GM18861 (cell line): ENCODE results near the gene RBX1.
"Not testable (repeated sequence)": the region's sequence is repeated elsewhere in the genome, so short reads cannot be mapped to it uniquely, and the experiment has no call there.

Source experiments
- ATAC-seq: cut with Tn5 transposase; IDR thresholded peaks from one replicate; pipeline ENCODE4 v1.9.1; 2021; ENCODE audit not compliant: unreplicated experiment

Gene RBX1

DNA sequence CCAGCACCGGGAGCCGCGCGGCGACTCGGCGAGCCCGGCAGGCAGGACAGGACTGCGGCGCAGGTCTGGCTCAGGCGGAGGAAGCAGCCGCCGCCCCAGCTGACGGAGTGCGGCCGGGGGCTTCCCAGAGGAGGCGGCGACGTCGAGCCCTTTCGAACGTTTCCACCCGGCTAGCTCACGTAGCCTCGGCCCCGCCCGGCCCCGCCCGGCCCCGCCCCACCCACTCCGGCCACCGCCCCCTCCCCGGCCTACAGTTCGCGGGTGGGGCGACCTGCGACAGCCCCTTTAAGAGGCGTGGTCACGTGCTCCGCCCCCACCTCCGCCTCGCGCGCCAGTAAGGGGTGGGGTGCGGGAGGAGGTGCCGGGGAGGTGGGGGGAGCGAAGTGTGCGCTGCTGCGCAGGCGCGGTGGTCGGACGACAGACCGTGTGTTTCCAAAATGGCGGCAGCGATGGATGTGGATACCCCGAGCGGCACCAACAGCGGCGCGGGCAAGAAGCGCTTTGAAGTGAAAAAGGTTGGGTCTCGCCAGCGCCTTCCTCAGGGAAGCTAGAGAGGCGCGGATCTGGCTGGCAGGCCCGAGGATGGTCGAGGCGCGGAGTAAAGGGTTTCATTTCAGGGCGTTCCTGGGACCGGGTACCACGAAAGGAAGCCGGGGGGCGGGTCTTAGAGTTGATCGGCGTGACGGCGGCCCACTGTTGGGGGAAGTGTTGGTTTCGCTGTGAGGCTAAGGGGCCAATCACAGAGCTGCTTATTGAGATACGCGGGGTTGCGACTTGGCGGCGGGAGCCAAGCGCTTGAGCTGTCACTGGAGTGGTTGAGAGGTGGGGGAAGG is at the start of gene RBX1:
Gene RBX1 (plus strand): TSS at position 417 of the 833 bp plus-strand sequence. CDS start 21 bp downstream, at position 438.
- peak; percentile 70 for ATAC-seq

DNA sequence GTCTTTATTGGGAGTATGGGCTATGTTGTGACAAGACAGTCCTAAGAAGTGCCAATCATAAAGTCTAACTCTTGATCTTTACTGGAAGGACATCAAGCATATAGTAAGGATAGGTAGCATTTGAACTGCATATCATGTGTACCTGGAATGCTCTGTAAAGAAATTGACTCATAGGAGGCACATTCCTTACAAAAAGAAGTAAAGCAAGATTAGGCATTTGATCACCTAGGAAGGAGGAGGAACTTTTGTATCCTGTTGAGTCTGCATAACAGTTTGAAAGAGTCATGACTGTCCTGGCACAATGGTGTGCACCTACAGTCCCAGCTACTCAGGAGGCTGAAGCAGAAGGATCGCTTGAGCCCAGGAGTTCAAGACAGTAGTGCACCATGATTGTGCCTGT is 47.1 kb upstream of the RBX1 start:
- ATAC-seq = no peak

DNA sequence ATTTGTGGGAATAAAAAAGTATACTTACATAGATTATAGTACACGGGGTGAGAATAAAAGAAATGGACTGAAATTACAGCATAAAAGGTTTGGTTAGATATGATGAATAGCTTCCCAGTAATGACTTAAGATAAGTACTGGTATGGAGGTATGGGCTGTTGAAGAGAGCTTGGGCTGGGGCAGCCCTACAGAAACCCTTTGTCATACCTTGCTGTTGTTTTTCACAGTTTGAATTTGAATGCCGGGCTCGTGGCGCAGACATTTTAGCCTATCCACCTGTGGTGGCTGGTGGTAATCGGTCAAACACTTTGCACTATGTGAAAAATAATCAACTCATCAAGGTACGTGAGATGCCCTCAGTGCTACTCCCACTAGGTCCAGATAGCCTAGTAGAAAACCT is 42.3 kb upstream of the RBX1 start:
- ATAC-seq = no peak

DNA sequence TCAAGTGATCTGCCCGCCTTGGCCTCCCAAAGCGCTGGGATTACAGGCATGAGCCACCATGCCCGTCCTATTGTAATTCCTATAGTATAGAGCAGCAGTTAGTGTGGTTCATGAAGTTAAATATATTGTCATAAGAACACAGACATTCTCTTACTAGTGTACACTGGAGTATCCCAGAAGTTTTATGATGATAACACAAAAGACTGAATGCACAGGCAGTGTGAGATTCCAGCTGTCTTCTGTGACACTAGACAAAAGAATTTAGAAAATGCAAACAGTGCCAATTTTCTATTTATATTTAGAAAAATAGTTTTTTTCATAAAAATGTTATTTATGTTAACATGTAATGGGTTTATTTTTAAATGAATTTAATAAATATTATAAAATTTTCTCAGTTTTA is 39.4 kb upstream of the RBX1 start:
- ATAC-seq = no peak

DNA sequence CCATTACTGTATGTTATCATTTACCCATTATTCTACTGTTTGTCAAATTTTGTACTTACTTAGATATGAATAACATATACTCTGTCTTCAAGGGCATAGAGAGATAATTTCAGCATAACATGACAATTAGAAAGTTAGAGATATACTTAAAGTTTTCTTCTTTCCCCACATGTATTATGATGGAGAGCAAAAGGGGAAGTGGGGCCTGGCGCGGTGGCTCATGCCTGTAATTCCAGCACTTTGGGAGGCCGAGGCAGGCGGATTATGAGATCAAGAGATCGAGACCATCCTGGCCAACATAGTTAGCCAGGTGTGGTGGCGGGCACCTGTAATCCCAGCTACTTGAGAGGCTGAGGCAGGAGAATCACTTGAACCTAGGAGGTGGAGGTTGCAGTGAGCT is 38.2 kb upstream of the RBX1 start:
- not testable (repeated sequence) for ATAC-seq

DNA sequence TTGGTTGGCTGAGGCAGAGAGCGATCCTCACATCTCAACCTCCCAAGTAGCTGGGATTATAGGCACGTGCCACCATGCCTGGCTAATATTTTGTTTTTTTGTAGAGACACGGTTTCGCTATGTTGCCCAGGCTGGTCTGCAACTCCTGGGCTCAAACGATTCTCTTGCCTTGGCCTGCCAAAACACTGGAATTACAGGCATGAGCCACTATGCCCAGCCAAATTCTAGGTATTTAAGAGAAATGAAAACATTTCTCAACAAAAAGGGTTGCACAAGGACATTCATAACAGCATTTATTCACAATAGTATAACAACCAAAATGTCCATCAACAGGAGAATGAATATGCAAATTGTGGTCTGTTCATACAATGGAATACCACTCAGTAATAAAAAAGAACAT is 31.7 kb upstream of the RBX1 start:
- ATAC-seq = no peak

DNA sequence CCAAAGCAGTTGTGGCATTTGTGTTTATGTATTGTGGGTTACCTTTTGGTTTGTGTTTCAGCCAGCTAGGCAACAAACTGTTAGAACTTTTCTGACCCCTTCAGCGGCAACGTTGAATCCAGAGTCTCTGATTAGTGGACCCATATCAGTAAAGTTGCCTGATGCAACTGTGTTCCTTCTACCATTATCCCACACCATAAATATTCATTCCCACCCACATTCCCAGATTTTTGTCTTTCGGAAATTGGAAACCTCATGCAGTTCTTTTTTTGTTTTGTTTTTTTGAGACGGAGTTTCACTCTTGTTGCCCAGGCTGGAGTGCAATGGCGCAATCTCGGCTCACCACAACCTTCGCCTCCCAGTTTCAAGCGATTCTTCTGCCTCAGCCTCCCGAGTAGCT is 30.7 kb upstream of the RBX1 start:
- ATAC-seq = no peak

DNA sequence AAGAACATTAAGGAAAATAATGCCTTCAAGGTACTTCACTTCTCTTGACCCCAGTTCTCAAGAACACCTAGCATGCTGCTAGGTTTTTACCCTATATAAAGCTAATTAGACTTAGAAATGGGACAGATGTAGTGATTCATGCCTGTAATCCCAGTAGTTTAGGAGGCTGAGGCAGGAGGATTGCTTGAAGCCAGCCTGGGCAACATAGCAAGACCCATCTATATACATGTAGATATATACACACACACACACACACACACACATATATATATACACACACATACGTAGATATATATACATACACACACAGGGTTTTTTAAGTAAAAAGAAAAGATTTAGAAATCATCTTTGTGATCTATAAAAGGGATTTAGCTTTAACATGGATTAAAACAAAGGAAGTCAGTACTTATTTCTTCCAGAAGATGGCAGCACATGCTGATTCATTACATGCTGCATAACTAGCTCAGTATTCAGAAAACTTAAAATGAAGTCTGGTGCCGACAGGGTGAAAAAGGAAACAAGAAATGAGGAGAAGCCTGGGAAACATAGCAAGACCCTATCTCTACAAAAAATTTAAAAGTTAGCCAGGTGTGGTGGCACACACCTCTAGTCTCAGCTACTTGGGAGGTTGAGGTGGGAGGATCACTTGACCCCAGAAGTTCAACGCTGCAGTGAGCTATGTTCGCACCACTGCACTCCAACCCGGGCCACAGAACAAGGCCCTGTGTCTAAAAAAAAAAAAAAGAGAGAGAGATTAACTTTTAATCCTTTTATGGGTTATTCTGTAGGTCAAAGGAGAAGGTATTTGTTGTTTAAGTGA is 28.5 kb upstream of the RBX1 start:
- no peak for ATAC-seq

DNA sequence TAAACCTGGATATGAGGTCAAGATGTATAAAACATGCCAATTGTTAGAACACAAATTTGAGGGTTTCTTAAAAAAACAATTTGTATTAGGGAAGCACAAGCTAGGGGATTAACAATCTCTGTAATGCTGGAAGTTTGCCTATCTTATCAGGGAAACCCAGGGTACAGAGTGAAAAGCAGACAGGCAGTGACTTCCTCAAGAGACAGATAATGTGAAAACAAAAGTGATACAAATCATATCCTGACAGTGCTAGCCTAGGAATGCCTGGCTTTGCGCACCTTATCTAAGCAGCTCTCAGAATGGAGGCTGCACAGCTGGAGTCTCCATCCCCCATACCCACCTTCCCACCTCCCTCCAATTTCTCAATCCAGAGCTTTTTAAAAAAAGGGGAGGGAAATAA is 22.5 kb upstream of the RBX1 start:
- ATAC-seq = no peak

DNA sequence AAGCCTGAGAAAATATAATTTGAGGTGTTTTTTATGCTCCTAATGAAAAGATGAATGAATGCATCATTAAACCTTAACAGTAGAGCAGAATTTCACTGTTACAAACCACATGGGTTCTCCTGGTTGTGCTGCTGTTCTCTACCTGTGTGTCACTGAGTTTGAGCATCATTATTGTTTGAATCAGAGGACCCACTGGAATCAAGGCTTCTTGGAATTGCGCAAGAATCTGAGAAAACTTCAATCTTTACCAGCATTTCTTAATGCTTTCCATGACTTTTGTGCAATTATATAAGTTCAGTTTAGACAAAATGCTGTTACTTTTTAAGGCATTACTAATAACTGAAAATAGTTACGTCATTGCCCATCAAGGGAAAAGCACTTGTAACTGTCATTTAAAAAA is 18.8 kb upstream of the RBX1 start:
- no peak for ATAC-seq

DNA sequence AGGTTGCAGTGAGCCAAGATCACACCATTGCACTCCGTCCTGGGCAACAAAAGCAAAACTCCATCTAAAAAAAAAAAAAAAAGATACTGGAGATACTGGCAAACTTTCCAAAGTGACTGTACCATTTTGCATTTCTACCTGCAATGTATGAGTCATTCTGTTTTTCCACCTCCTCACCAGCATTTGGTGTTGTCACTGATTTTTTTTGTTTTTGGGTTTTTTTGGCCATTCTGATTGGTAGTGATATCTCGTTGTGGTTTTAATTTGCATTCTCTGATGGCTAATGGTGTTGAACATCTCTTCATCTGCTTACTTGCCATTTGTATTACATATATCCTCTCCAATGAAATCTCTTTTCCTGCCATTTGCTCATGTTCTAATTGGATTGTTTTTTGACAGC is 12.0 kb upstream of the RBX1 start:
- ATAC-seq = no peak

DNA sequence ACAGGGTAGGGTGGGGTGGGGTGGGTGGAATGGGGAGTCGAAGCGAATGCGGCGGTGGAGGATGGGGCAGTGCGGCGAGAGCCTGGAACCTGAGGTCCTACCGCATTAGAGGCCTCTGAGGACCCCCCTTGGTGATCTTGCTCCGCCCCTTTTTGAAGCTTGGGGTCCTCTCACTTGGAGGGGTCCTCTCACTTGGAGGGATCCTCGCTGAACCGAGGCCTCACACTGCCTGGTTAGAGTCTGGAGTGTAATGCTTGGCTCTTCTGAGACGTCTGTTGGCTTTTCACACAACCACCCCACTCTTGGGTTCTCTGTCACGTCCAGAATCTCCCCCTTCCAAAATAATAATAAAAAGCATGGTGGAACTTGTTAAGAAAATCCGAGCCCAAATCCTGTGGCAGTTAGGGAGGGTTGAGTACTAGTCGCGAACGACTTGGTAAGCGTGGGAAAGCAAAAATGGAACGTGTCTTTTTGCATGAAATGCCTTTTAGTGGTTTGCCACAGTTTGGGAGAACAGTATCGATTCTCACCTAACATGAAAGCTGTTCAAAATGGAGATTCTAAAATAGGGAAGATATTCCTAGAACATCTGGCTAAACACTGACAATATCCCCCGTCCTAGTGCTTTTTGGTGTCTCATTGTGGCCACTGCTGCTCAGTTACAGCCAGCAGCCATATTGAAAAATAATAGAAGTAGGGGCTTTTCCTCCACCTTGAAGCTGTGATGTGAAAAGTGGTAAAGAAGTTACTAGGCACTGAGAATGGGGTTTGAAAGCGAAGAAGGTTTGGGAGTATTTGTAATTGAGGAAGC is 822 bp downstream of the RBX1 start:
- no peak for ATAC-seq

DNA sequence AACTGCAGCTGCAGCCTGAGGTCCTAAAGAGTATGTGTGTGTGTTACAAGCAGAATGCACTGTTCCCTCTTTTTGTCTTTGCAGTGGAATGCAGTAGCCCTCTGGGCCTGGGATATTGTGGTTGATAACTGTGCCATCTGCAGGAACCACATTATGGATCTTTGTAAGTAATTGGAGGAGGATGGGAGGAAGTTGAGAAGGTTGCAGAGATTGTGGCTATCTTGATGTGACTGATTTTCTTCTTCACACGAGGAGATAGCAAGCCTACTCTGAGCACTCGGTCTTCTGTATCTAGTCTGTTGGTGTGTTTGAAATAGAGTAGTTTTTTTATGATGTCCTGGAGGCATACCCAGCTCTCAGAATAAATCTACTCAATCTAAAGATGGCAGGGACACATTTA is 2.3 kb downstream of the RBX1 start:
- no peak for ATAC-seq

DNA sequence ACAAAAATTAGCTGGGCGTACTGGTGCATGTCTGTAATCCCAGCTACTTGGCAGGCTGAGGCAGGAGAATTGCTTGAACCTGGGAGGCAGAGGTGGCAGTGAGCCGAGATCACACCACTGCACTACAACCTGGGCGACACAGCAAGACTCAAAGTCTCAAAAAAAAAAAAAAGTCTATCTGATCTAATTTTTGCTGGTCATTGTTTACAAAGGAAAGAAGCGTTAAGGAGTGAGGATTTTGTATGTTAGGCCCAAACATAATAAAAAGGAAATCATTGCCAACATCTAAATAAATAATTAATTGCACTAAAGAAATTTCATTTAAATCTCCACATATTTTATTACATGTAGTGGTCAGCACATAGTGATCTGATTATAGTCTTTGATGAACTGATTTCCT is 2.9 kb downstream of the RBX1 start:
- ATAC-seq = no peak

DNA sequence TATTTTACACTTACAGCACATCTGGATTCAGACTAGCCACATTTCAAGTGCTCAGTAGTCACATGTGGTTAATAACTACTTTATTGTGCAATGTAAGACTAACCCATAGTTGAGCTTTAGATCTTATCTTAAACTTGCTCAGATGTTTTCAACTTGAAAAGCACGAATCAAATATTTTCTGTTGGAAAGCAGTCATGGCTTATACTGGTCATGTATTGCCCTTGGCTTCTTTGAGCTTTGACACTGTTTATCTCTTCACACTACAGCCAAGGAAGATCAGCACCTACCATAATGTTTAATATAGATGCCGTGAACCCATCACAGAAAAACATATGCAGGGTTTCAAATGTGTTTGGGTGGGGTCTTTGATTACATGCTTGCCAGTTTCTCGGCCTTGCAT is 4.4 kb downstream of the RBX1 start:
- ATAC-seq = no peak

DNA sequence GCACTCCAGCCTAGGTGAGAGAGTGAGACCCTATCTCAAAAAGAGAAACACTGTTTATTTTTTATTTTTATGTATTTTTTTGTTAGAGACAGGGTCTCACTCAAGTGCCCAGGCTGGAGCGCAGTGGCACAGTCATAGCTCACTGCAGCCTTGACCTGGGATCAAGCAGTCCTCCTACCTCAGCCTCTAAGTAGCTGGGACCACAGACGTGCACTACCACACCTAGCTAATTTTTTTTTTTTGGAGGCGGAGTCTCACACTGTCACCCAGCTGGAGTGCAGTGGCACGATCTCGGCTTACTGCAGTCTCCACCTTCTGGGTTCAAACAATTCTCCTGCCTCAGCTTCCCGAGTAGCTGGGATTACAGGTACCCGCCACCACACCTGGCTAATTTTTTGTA is 6.4 kb downstream of the RBX1 start:
- no peak for ATAC-seq

DNA sequence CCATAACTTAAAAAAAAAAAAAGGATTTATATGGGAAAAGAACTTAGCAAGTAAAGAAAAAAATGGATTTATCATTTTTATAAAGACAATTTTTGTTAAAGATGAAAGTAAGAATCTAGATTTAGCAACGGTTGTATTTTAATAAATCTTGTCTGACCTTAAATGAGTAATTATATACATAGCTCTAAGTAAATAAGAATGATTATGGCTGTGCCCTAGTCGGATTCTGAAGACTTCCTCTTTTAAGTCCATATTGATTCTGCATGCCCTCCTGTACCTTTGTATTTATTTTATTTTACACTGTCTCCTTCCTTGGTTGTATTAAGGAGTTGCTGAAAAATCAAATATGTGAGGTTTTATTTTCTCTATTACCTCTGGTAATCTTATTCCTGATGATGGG is 7.1 kb downstream of the RBX1 start:
- no peak for ATAC-seq

DNA sequence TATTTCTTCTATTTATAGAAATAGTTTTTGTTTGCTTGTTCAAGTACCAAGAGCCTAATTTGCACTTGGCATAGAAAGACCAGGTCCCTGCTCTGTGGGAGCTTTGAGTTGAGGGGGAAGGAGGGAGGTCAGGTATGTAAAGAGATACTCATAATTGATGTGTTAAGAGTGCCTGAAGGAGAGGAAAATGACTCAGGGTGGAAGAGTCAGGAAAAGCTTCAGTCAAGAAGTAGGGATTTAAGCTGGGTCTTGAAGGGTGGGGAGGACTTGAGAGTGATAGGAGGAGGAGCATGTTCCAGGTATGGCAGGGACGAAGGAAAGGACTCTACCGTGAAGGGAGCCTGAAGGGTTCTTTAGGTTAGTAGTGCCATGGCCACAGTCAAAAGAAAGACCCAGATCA is 9.0 kb downstream of the RBX1 start:
- no peak for ATAC-seq

DNA sequence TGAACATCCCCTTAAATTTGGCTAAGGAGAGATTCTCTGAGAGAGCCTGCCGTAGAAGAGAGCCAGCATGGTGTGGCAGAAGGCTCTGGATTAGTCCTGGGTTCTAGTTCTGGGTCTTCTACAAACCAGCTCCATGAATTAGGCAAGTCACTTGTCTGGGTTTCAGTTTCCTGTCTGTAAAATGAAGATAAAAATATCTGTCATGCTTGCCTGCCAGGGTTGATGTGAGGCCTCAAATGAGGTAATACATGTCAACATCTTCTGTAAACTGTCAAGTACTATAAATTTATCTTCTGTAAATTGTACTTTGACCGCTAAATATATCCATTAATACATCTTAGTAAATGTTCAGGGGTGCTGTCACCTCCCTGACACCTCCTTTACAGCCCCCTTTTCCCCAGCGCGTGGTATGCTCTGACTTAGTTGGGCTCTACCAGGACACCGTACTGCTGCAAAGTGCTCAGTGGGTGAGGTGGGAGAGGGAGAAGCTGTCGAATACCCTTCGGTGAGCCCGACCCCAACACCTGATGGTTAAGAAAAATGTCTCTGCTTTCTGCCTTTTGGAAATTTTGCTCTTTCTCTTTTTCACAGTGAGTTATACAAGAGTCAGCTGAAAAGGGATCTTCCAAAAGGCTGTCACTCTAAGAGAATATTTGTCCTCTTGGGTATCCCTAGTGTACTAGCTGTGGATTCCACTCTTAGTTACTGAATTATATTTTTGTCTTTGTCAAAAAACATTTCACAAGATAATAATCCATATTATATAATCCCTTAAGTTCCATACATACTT is 15.0 kb downstream of the RBX1 start:
- ATAC-seq = no peak

DNA sequence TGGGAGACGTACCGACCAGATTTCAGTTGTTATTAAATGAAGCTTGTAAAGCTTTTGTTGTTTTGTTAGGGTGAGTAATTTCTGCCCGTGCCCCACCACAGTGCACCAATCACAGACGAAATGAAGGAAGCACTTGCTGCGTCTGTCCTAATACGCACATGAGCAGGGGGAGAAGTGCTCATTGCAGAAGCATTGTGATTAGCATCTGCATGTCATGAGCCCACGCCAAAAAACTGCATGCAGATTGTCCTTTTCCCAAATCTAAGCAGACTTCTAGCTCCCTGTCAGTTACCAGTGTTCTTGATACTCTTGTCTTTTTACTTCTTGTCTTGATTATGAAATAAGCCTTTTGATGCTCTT is 15.5 kb downstream of the RBX1 start:
- no peak for ATAC-seq
